Hypothalamus (tissue), 51 donors: Measurements from ENCODE around the gene PLCB1.

ENCODE experiments used
- DNase-seq, 51 donors: peaks; one replicate each; lab custom pipeline; 2025; lab: John Stamatoyannopoulos, UW

PLCB1 gene

GRCh38 chr20:8128291-8129060 is 3.6 kb upstream of the PLCB1 start:
- no peak for DNase-seq

- DNase-seq, result no peak
Measured at GRCh38 chr20:8129211-8129976, 2.7 kb upstream of the PLCB1 start.

GRCh38 chr20:8130840-8131526 is 1.1 kb upstream of the PLCB1 start:
- DNase-seq, result no peak

GRCh38 chr20:8132484-8133309 is 631 bp downstream of the PLCB1 start:
- DNase-seq, result peak in 36 of 51 donors; percentile 6 to 68 (median 35)

GRCh38 chr20:8133310-8133768 is 1.3 kb downstream of the PLCB1 start:
- DNase-seq, result no peak

- no peak for DNase-seq
Measured at GRCh38 chr20:8133851-8134451, 1.9 kb downstream of the PLCB1 start.

- DNase-seq, result no peak
Measured at GRCh38 chr20:8139899-8140298, 7.8 kb downstream of the PLCB1 start.

- no peak for DNase-seq
Measured at GRCh38 chr20:8143474-8143873, 11.4 kb downstream of the PLCB1 start.

GRCh38 chr20:8144282-8145245 is 12.5 kb downstream of the PLCB1 start:
- DNase-seq, result no peak

GRCh38 chr20:8145246-8146168 is 13.4 kb downstream of the PLCB1 start:
- no peak for DNase-seq

GRCh38 chr20:8147476-8147875 is 15.4 kb downstream of the PLCB1 start:
- DNase-seq, result no peak

GRCh38 chr20:8148501-8148900 is 16.4 kb downstream of the PLCB1 start:
- DNase-seq, result no peak

GRCh38 chr20:8150591-8150990 is 18.5 kb downstream of the PLCB1 start:
- DNase-seq, result no peak

- no peak for DNase-seq
Measured at GRCh38 chr20:8151372-8151771, 19.3 kb downstream of the PLCB1 start.

- DNase-seq, result peak in 3 of 51 donors; percentile 0 to 22 (median 8)
Measured at GRCh38 chr20:8152183-8152582, 20.1 kb downstream of the PLCB1 start.

- no peak for DNase-seq
Measured at GRCh38 chr20:8152847-8153246, 20.8 kb downstream of the PLCB1 start.

- no peak for DNase-seq
Measured at GRCh38 chr20:8153281-8153908, 21.3 kb downstream of the PLCB1 start.
